IMR-90 (cell line): ENCODE data around the gene OR7A5. TPM values are rescaled to one million over a fixed set of nuclear protein-coding genes. Genes with fewer than 3 reads are reported as not detected.

Source experiments
- ATAC-seq: fragments of 200-7000 bp; cut with Tn5 transposase; 2 replicates; pipeline ENCODE4 v1.9.1; 2020; ENCODE audit warnings: low read depth, mild to moderate bottlenecking, moderate library complexity
- BruUV-seq: library from RNA; stranded (reverse); fragments of 400-500 nt; replicated peaks from 2 replicates; lab custom pipeline; 2021; lab: Mats Ljungman, UMichigan
- CTCF ChIA-PET: fragments of 300-600 bp; formaldehyde crosslinking; extraction: SDS; loops from one replicate; lab custom pipeline; 2021; ENCODE audit warnings: antibody characterized with exemption; lab: Yijun Ruan, JAX
- POLR2A ChIA-PET: fragments of 300-600 bp; sonication (Branson Sonifier 250); formaldehyde crosslinking; loops from one replicate; lab custom pipeline; 2022; ENCODE audit warnings: antibody characterized with exemption; ENCODE audit not compliant: unreplicated experiment; lab: Charles Lee
- DNase-seq: peaks from one replicate; pipeline ENCODE4 v3.0.0; 2013
- H2AFZ ChIP-seq: replicated peaks from 2 replicates; pipeline ENCODE3; 2013; ENCODE audit warnings: low read length, mild to moderate bottlenecking; ENCODE audit not compliant: poor library complexity
- H2AK5ac ChIP-seq: 2 replicates; pipeline ENCODE4 v1.6.1; 2013; ENCODE audit warnings: low read depth, low read length, inconsistent platforms
- H2AK9ac ChIP-seq: replicated peaks from 2 replicates; pipeline ENCODE3; 2013; ENCODE audit warnings: mild to moderate bottlenecking, low read depth, low read length, moderate library complexity; ENCODE audit not compliant: poor library complexity
- H2BK120ac ChIP-seq: 2 replicates; pipeline ENCODE4 v1.6.1; 2013; ENCODE audit warnings: low read depth, low read length, inconsistent platforms
- H2BK15ac ChIP-seq: 3 replicates; pipeline ENCODE4 v1.6.1; 2013; ENCODE audit warnings: low read depth, low read length, inconsistent platforms
- H2BK20ac ChIP-seq: 2 replicates; pipeline ENCODE4 v1.6.1; 2013; ENCODE audit warnings: low read depth, mild to moderate bottlenecking, inconsistent platforms, low read length, moderate library complexity
- H2BK5ac ChIP-seq: 2 replicates; pipeline ENCODE4 v1.6.1; 2013; ENCODE audit warnings: mild to moderate bottlenecking, low read depth, low read length, inconsistent platforms; ENCODE audit not compliant: poor library complexity, severe bottlenecking
- H3K14ac ChIP-seq: replicated peaks from 2 replicates; pipeline ENCODE4 v1.6.1; 2013; ENCODE audit warnings: low read depth, low read length, inconsistent platforms
- H3K18ac ChIP-seq: 2 replicates; pipeline ENCODE4 v1.6.1; 2013; ENCODE audit warnings: low read depth, low read length, control low read depth
- H3K23ac ChIP-seq: 2 replicates; pipeline ENCODE4 v1.6.1; 2013; ENCODE audit warnings: low read depth, low read length, inconsistent platforms
- H3K27ac ChIP-seq: 2 replicates; pipeline ENCODE4 v1.5.1; 2013; ENCODE audit warnings: mild to moderate bottlenecking, control low read depth, low read length; ENCODE audit not compliant: insufficient read depth
- H3K27me3 ChIP-seq: 2 replicates; pipeline ENCODE4 v1.6.1; 2013; ENCODE audit warnings: low read length; ENCODE audit not compliant: control insufficient read depth, insufficient read depth
- H3K36me3 ChIP-seq: 2 replicates; pipeline ENCODE4 v1.6.1; 2013; ENCODE audit warnings: low read length, mixed read lengths; ENCODE audit not compliant: control insufficient read depth, insufficient read depth
- H3K4ac ChIP-seq: 2 replicates; pipeline ENCODE4 v1.6.1; 2013; ENCODE audit warnings: low read depth, low read length, inconsistent platforms
- H3K4me1 ChIP-seq: 2 replicates; pipeline ENCODE4 v1.6.1; 2013; ENCODE audit warnings: low read length, mixed read lengths; ENCODE audit not compliant: control insufficient read depth, insufficient read depth
- H3K4me2 ChIP-seq: 2 replicates; pipeline ENCODE4 v1.6.1; 2013; ENCODE audit warnings: low read depth, mild to moderate bottlenecking, control low read depth, low read length, moderate library complexity
- H3K4me3 ChIP-seq: 2 replicates; pipeline ENCODE4 v1.5.1; 2013; ENCODE audit warnings: low read depth, mild to moderate bottlenecking, control low read depth, low read length, moderate library complexity; ENCODE audit not compliant: insufficient read depth
- H3K56ac ChIP-seq: 2 replicates; pipeline ENCODE4 v1.6.1; 2013; ENCODE audit warnings: low read length, inconsistent platforms; ENCODE audit not compliant: insufficient read depth; ENCODE audit errors: extremely low read depth
- H3K79me1 ChIP-seq, 2 experiments: 2 replicates each; pipeline ENCODE4 v1.6.1; 2013; ENCODE audit warnings: low read length in 2 of 2, inconsistent platforms in 1 of 2, low read depth in 1 of 2
- H3K9ac ChIP-seq: 2 replicates; pipeline ENCODE4 v1.6.1; 2013; ENCODE audit warnings: low read depth, low read length, control low read depth
- H3K9me1 ChIP-seq: 2 replicates; pipeline ENCODE4 v1.6.1; 2013; ENCODE audit warnings: low read length, inconsistent platforms; ENCODE audit not compliant: insufficient read depth
- H3K9me3 ChIP-seq: 2 replicates; pipeline ENCODE4 v1.6.1; 2013; ENCODE audit warnings: low read length; ENCODE audit not compliant: control insufficient read depth, insufficient read depth
- H4K20me1 ChIP-seq: 2 replicates; pipeline ENCODE4 v1.6.1; 2013; ENCODE audit warnings: low read length, inconsistent platforms; ENCODE audit not compliant: insufficient read depth
- H4K5ac ChIP-seq: 2 replicates; pipeline ENCODE4 v1.6.1; 2013; ENCODE audit warnings: mild to moderate bottlenecking, low read depth, low read length, control low read depth
- H4K8ac ChIP-seq, 2 experiments: 2 replicates each; pipeline ENCODE4 v1.6.1; 2013; ENCODE audit warnings: low read depth in 2 of 2, low read length in 2 of 2, control low read depth in 1 of 2, inconsistent platforms in 1 of 2
- H4K91ac ChIP-seq: 2 replicates; pipeline ENCODE4 v1.6.1; 2013; ENCODE audit warnings: low read depth, low read length, inconsistent platforms; ENCODE audit not compliant: insufficient read depth
- BHLHE40 ChIP-seq: fragments of 150-350 bp; IDR thresholded peaks from 2 replicates; pipeline ENCODE4 v1.6.1; 2016; ENCODE audit warnings: mild to moderate bottlenecking, low read depth, low read length
- CEBPB ChIP-seq: IDR thresholded peaks from 2 replicates; pipeline ENCODE4 v1.6.1; 2012; ENCODE audit warnings: low read depth, low read length, improper control_type of control experiment
- CTCF ChIP-seq: conservative IDR thresholded peaks from 2 replicates; pipeline ENCODE4 v1.5.1; 2012; ENCODE audit warnings: mild to moderate bottlenecking, low read depth, low read length, improper control_type of control experiment
- MAZ ChIP-seq: IDR thresholded peaks from 2 replicates; pipeline ENCODE4 v1.6.1; 2012; ENCODE audit warnings: low read depth, mild to moderate bottlenecking, low read length, improper control_type of control experiment, moderate library complexity, borderline replicate concordance
- MXI1 ChIP-seq: IDR thresholded peaks from 2 replicates; pipeline ENCODE4 v1.6.1; 2012; ENCODE audit warnings: low read depth, mild to moderate bottlenecking, low read length, moderate library complexity, borderline replicate concordance
- RAD21 ChIP-seq: IDR thresholded peaks from 2 replicates; pipeline ENCODE4 v1.6.1; 2012; ENCODE audit warnings: low read length, improper control_type of control experiment
- RFX5 ChIP-seq: IDR thresholded peaks from 2 replicates; pipeline ENCODE4 v1.8.0; 2012; ENCODE audit warnings: low read depth, mild to moderate bottlenecking, low read length, moderate library complexity
- SMC3 ChIP-seq: fragments of 150-350 bp; IDR thresholded peaks from 2 replicates; pipeline ENCODE4 v1.6.1; 2016; ENCODE audit warnings: low read depth, mild to moderate bottlenecking, antibody characterized with exemption, low read length, moderate library complexity
- WGBS, 2 experiments: methylation state at CpG; one replicate each; pipeline versions ENCODE4 v1.1.5 to v1.1.7; 2013; ENCODE audit warnings: missing lambda C conversion rate in 2 of 2; ENCODE audit not compliant: insufficient read length in 1 of 2; ENCODE audit errors: extremely low coverage in 2 of 2; 5-methylcytosine and 5-hydroxymethylcytosine counted together
- dilution Hi-C: fragments of 300-500 bp; cut with HindIII; formaldehyde crosslinking; loops from one replicate; pipeline ENCODE4 v1.14.3; 2018; ENCODE audit warnings: low sequenced_read_pairs; ENCODE audit not compliant: unreplicated experiment
- in situ Hi-C: fragments of 300-500 bp; cut with MboI; formaldehyde crosslinking; loops from 3 replicates; pipeline ENCODE4 v1.14.3; 2019; ENCODE audit warnings: low sequenced_read_pairs, inconsistent platforms, mixed read lengths
- intact Hi-C: fragments of 100-400 bp; cut with micrococcal nuclease; formaldehyde crosslinking; loops from 2 replicates; pipeline ENCODE4 v1.10.0; 2022
- polyA plus RNA-seq, 3 experiments: library from polyadenylated mRNA; depleted of rRNA; stranded (reverse); fragments of >200 nt; gene quantifications; 2 replicates each; pipeline ENCODE4 v1.2.3, GENCODE V29; 2012; ENCODE audit warnings: low replicate concordance in 1 of 3
- total RNA-seq: library from RNA; depleted of rRNA; stranded (reverse); fragments of >200 nt; gene quantifications from 2 replicates; pipeline ENCODE4 v1.2.3, GENCODE V29; 2012
- TF ChIP-seq, protein P1 (sequence below): fragments of 150-350 bp; IDR thresholded peaks from 2 replicates; pipeline ENCODE4 v1.6.1; 2017; ENCODE audit warnings: mild to moderate bottlenecking, antibody characterized with exemption, low read length, low read depth

The OR7A5 gene
- total and polyA plus RNA-seq, 2 of the 4 experiments (the other 2 are of a cell fraction) = not detected

DNA sequence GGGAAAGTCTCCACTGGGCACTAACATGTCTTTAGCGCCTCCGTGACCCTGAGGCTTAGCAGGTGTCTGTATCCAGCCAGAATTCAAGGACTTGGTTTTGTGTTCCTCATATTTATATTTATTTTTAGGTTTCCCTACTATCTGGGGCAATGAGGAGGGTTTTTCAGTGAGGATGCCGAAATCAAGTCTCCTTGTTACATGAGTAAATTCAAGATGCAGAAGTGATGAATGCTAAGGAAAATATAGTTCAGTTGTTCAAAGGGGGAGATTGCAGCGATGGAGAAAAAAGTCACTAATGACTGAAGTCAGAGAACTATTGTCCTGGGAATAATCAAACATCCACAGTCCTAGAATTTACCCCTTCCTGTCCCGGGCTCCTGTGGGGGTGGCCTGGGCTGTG lies 55.8 kb downstream of the OR7A5 start:
- no peak overlapping the region for H3K4me3 ChIP-seq
- H2AFZ ChIP-seq = no peak overlapping the region
- H2BK15ac ChIP-seq = no peak overlapping the region
- H3K18ac ChIP-seq = no peak overlapping the region
- no peak overlapping the region for H4K5ac ChIP-seq
- H3K36me3 ChIP-seq = no peaks in the 10 kb centered on the region
- no peak overlapping the region for H3K56ac ChIP-seq
- H3K14ac ChIP-seq = no peak overlapping the region
- no peak for ATAC-seq
- TF ChIP-seq, protein P1, sequence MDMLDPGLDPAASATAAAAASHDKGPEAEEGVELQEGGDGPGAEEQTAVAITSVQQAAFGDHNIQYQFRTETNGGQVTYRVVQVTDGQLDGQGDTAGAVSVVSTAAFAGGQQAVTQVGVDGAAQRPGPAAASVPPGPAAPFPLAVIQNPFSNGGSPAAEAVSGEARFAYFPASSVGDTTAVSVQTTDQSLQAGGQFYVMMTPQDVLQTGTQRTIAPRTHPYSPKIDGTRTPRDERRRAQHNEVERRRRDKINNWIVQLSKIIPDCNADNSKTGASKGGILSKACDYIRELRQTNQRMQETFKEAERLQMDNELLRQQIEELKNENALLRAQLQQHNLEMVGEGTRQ = no peak
- TF ChIP-seq RFX5 = no peak
- no peak for TF ChIP-seq RAD21
- no peak for TF ChIP-seq SMC3
- TF ChIP-seq BHLHE40 = no peak
- TF ChIP-seq CTCF = no peak
- no peak for TF ChIP-seq MAZ
- no peak for TF ChIP-seq MXI1
- TF ChIP-seq CEBPB = no peak
- H3K27me3 ChIP-seq = no peaks in the 10 kb centered on the region
- dilution Hi-C loops = no loop called here
- no peak overlapping the region for H3K27ac ChIP-seq
- H3K9me1 ChIP-seq = no peaks in the 10 kb centered on the region
- H4K91ac ChIP-seq = no peak overlapping the region
- H4K8ac ChIP-seq = no peak overlapping the region
- H3K9me3 ChIP-seq = no peaks in the 10 kb centered on the region
- H4K20me1 ChIP-seq = no peaks in the 10 kb centered on the region
- no CpG with 5 or more reads among the region's 5 CpGs for WGBS, 2 experiments
- BruUV-seq = no TSS peak
- no peak overlapping the region for H3K9ac ChIP-seq
- POLR2A ChIA-PET = no interaction called here
- no peak overlapping the region for H2AK9ac ChIP-seq
- intact Hi-C loops = no loop called here
- H3K79me1 ChIP-seq = no peaks in the 10 kb centered on the region
- H2BK120ac ChIP-seq = no peak overlapping the region
- CTCF ChIA-PET = no interaction called here
- no peak overlapping the region for H2AK5ac ChIP-seq
- H3K4me2 ChIP-seq = no peak overlapping the region
- in situ Hi-C loops = no loop called here
- no peak overlapping the region for H3K23ac ChIP-seq
- H3K4me1 ChIP-seq = no peaks in the 10 kb centered on the region
- DNase-seq = no peak
- no peak overlapping the region for H2BK5ac ChIP-seq
- H2BK20ac ChIP-seq = no peak overlapping the region
- H3K4ac ChIP-seq = no peak overlapping the region
